Kidney epithelial cell (primary cell): Measurements from ENCODE around the gene GRIK1. TPM values are rescaled to one million over a fixed set of nuclear protein-coding genes. Genes with fewer than 3 reads are reported as not detected.

Experiments
- DNase-seq: peaks from one replicate; pipeline ENCODE4 v3.0.0-alpha.2; 2010; ENCODE audit warnings: low read depth
- H3K27me3 ChIP-seq: 2 replicates; pipeline ENCODE4 v1.6.0; 2011; ENCODE audit warnings: low read length; ENCODE audit not compliant: control insufficient read depth, insufficient read depth
- H3K36me3 ChIP-seq: 2 replicates; pipeline ENCODE4 v1.5.1; 2011; ENCODE audit warnings: low read length; ENCODE audit not compliant: control insufficient read depth, insufficient read depth
- H3K4me3 ChIP-seq: 2 replicates; pipeline ENCODE4 v1.5.1; 2011; ENCODE audit warnings: low read depth, mild to moderate bottlenecking, control low read depth, low read length
- CTCF ChIP-seq: IDR thresholded peaks from 2 replicates; pipeline ENCODE4 v1.5.1; 2011; ENCODE audit warnings: mild to moderate bottlenecking, moderate library complexity, low read length, control low read depth, inconsistent platforms; ENCODE audit not compliant: insufficient read depth, poor library complexity, severe bottlenecking
- total RNA-seq: library from RNA; depleted of rRNA; stranded (reverse); fragments of >200 nt; gene quantifications from 2 replicates; pipeline ENCODE4 v1.2.3, GENCODE V29; 2015

The GRIK1 gene
- total RNA-seq, 1 donor from 2014 or later = not detected

DNA sequence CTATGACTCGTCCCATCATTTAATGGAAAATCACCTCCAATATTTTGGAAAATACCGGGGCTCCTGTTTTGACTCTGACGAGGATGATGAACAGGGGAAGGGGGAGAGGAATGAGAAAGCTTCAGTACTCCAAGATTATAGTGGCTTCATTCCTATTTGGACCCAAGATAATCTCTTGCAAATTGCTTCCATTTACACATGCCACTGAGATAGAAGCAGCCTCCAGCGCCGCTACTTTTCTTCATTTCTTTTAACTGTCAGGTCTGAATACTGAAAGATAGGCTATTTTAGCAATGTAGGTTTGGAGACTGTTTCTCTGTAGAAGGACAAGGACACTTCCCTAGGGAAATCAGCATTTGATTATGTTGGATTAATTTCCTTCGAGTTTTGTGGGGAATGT, 565 bp upstream of the GRIK1 start:
- no peak for DNase-seq
- no peak overlapping the region for H3K4me3 ChIP-seq
- peaks cover 26% of the 10 kb centered on the region for H3K27me3 ChIP-seq
- TF ChIP-seq CTCF = no peak
- no peaks in the 10 kb centered on the region for H3K36me3 ChIP-seq

DNA sequence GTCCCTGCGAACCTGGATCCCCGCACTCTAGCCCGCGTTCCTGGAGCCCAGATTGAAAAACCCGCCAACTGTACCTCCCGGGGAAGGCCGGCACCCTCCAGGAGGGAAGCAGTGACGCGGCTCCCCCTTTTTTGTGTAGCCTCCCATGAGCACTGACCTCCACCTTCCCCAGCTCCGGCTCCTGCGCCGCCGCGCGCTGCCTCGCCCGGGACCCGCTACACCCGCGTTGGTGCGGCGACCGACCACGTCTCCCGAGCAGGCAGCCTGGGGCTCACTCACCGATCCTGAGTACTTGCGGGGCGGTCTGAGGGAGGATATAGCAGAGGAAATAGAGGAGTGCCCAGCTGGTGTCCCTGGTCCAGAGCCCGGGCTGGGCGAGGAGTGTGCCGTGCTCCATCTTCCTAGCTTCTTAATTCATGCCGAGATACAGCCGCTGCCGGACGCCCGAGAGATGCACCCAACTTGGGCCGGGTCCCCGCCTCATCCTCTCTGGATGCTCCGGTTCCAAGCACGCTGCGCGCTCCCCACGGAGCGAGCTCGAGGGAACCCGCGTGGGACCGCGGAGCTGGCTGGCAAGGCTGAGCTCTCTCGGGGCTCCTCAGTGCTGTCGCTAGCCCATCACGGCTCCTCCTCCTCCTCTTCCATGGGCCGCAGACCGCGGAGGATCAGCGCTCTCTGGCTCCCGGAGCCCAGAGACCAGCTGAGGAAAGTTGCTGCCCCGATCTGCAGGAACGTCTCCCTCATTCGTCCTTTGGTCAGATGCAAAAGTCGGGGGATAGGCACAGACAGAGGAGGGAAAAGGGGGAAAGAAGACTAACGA, 482 bp downstream of the GRIK1 start:
- Histone ChIP-seq H3K36me3 (no peaks in the 10 kb centered on the region), H3K27me3 (peaks cover 26% of the 10 kb centered on the region), H3K4me3 (peak overlapping the region; percentile 29)
- DNase-seq = no peak
- TF ChIP-seq CTCF = no peak

DNA sequence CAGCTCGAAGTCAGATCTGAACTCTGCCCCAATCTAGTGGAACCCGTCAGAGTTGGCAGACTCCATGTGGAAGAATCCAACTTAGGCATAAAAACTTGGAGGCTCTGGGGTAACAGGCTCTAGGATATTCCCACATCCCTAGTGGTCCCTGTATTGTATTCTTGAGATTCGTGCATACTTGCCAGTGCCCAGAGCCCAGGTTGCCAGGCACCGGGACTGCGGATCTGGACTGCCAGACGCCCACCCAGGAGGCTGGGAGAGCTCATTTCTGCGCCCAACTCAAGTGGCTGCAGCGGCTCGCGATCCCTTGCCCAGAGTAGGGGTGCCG, 1.1 kb downstream of the GRIK1 start:
- H3K4me3 ChIP-seq = peak overlapping the region; percentile 29
- H3K36me3 ChIP-seq = no peaks in the 10 kb centered on the region
- no peak for TF ChIP-seq CTCF
- peaks cover 26% of the 10 kb centered on the region for H3K27me3 ChIP-seq
- DNase-seq = no peak

DNA sequence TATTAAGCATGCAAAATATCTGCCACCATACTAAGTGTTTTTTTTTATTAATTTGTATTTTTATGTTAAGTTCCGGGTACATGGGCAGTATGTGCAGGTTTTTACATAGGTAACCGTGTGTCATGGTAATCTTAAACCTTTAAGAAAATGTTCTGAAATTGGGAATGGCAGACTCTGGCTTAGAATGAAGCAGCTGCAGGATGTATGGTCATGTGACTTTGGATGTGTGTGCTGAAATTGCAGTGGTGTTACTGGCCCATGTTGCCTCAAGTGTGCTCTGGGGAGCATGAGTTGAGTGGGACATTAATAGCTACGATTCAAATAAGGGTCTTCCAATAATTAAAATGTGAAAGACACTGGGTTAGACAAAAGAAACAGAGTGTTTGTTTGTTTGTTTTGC, 6.7 kb downstream of the GRIK1 start:
- DNase-seq = no peak
- TF ChIP-seq CTCF = no peak
- H3K27me3 ChIP-seq = peaks cover 1% of the 10 kb centered on the region
- no peaks in the 10 kb centered on the region for H3K36me3 ChIP-seq
- no peak overlapping the region for H3K4me3 ChIP-seq

- no peak for DNase-seq
- no peak overlapping the region for H3K4me3 ChIP-seq
- no peaks in the 10 kb centered on the region for H3K27me3 ChIP-seq
- H3K36me3 ChIP-seq = no peaks in the 10 kb centered on the region
- no peak for TF ChIP-seq CTCF
Measured at GRCh38 chr21:29928537-29928936, 11.3 kb downstream of the GRIK1 start.

GRCh38 chr21:29920938-29921337, 18.9 kb downstream of the GRIK1 start:
- no peak for DNase-seq
- Histone ChIP-seq H3K27me3 (no peaks in the 10 kb centered on the region), H3K36me3 (no peaks in the 10 kb centered on the region), H3K4me3 (no peak overlapping the region)
- no peak for TF ChIP-seq CTCF
